Parathyroid adenoma (tissue), 2 donors: ENCODE measurements around the gene PIEZO1.
"Not testable (repeated sequence)": the region's sequence is repeated elsewhere in the genome, so short reads cannot be mapped to it uniquely, and the experiment has no call there.

ENCODE experiments used
- H2AFZ ChIP-seq: fragments of 300-600 bp; sonication (generic); one replicate; pipeline ENCODE4 v1.7.0; 2017; ENCODE audit warnings: antibody characterized with exemption, mild to moderate bottlenecking
- H3K27ac ChIP-seq: fragments of 300-600 bp; sonication (generic); one replicate; pipeline ENCODE4 v1.7.0; 2017
- H3K27me3 ChIP-seq: fragments of 300-600 bp; sonication (generic); one replicate; pipeline ENCODE4 v1.7.0; 2017; ENCODE audit warnings: low read length; ENCODE audit not compliant: control insufficient read depth, insufficient read depth
- H3K36me3 ChIP-seq: fragments of 300-600 bp; sonication (generic); one replicate; pipeline ENCODE4 v1.7.0; 2017; ENCODE audit warnings: low read length; ENCODE audit not compliant: control insufficient read depth, insufficient read depth
- H3K4me1 ChIP-seq: fragments of 300-600 bp; sonication (generic); one replicate; pipeline ENCODE4 v1.7.0; 2017; ENCODE audit warnings: control low read depth
- H3K4me2 ChIP-seq: fragments of 300-600 bp; sonication (generic); one replicate; pipeline ENCODE4 v1.7.0; 2017; ENCODE audit warnings: low read length
- H3K4me3 ChIP-seq: fragments of 300-600 bp; sonication (generic); one replicate; pipeline ENCODE4 v1.7.0; 2017; ENCODE audit warnings: low read depth, low read length
- H3K79me2 ChIP-seq: fragments of 300-600 bp; sonication (generic); one replicate; pipeline ENCODE4 v1.7.0; 2017; ENCODE audit warnings: control low read depth
- H3K9ac ChIP-seq: fragments of 300-600 bp; sonication (generic); one replicate; pipeline ENCODE4 v1.7.0; 2017; ENCODE audit warnings: mild to moderate bottlenecking
- H3K9me3 ChIP-seq: fragments of 300-600 bp; sonication (generic); one replicate; pipeline ENCODE4 v1.7.0; 2017; ENCODE audit warnings: low read length; ENCODE audit not compliant: control insufficient read depth
- CTCF ChIP-seq: fragments of 300-600 bp; sonication (generic); IDR thresholded peaks from one replicate; pipeline ENCODE4 v1.7.0; 2017; ENCODE audit warnings: antibody characterized with exemption, mild to moderate bottlenecking
- donor health status: primary hyperparathyroidism.

The PIEZO1 gene

GRCh38 chr16:88671806-88672205 lies 113.2 kb downstream of the PIEZO1 start:
- Histone ChIP-seq H3K79me2 (no peaks in the 10 kb centered on the region), H2AFZ (no peak overlapping the region), H3K4me1 (no peaks in the 10 kb centered on the region), H3K9ac (no peak overlapping the region), H3K4me3 (no peak overlapping the region), H3K9me3 (no peaks in the 10 kb centered on the region), H3K27me3 (no peaks in the 10 kb centered on the region), H3K27ac (no peak overlapping the region), H3K36me3 (no peaks in the 10 kb centered on the region), H3K4me2 (no peak overlapping the region)
- TF ChIP-seq CTCF, result no peak

DNA sequence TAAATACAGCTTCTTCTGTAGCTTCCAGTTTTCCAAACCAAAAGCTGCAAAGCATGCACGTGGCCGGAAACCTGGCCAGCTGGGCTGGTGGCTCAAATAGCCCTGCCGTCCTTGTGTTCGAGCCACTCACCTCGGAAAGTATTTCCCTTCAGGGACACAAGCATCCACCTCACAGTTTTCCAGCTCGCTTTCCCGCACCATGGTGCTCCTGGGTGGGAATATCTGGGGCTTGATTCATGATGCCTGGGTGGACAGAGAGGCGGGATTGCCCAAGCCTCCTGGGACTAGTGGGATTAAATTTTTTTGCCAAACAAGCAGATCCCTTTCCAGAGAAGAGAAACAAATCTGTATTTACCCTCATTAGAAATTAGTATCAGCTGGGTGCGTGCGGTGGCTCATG lies 115.0 kb downstream of the PIEZO1 start:
- no peak for TF ChIP-seq CTCF
- H2AFZ ChIP-seq, result no peak overlapping the region
- no peaks in the 10 kb centered on the region for H3K79me2 ChIP-seq
- no peak overlapping the region for H3K4me3 ChIP-seq
- H3K9me3 ChIP-seq, result no peaks in the 10 kb centered on the region
- no peak overlapping the region for H3K9ac ChIP-seq
- H3K27ac ChIP-seq, result no peak overlapping the region
- no peaks in the 10 kb centered on the region for H3K36me3 ChIP-seq
- no peak overlapping the region for H3K4me2 ChIP-seq
- H3K4me1 ChIP-seq, result no peaks in the 10 kb centered on the region
- H3K27me3 ChIP-seq, result no peaks in the 10 kb centered on the region

GRCh38 chr16:88669493-88669892 lies 115.5 kb downstream of the PIEZO1 start:
- not testable (repeated sequence) for H3K4me3 ChIP-seq, H3K27me3 ChIP-seq, H3K9me3 ChIP-seq, H3K79me2 ChIP-seq, H3K4me2 ChIP-seq, H3K27ac ChIP-seq, H2AFZ ChIP-seq, H3K9ac ChIP-seq, H3K36me3 ChIP-seq, H3K4me1 ChIP-seq

GRCh38 chr16:88667461-88667860 lies 117.6 kb downstream of the PIEZO1 start:
- Histone ChIP-seq H3K4me2 (no peak overlapping the region), H3K4me1 (peaks cover 4% of the 10 kb centered on the region), H3K9ac (no peak overlapping the region), H2AFZ (no peak overlapping the region), H3K27me3 (no peaks in the 10 kb centered on the region), H3K79me2 (no peaks in the 10 kb centered on the region), H3K9me3 (no peaks in the 10 kb centered on the region), H3K4me3 (no peak overlapping the region), H3K36me3 (no peaks in the 10 kb centered on the region), H3K27ac (no peak overlapping the region)
- TF ChIP-seq CTCF, result no peak

DNA sequence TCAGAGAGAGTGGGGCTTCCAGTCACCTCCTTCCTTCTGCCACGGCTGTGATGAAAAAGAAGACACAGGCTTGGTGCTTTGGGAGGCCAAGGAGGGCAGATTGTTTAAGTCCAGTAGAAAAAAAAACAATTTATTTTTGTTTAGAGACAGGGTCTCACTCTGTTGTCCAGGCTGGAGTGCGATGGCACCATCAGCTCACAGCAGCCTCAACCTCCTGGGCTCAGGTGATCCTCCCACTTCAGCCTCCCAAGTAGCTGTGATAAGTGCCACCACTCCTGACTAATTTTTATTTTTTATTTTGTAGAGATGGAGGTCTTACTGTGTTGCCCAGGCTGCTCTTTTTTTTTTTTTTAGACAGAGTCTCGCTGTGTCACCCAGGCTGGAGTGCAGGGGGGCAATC lies 119.5 kb downstream of the PIEZO1 start:
- no peak overlapping the region for H3K4me3 ChIP-seq
- H3K9me3 ChIP-seq, result no peaks in the 10 kb centered on the region
- no peak for TF ChIP-seq CTCF
- no peaks in the 10 kb centered on the region for H3K79me2 ChIP-seq
- H3K9ac ChIP-seq, result no peak overlapping the region
- peaks cover 4% of the 10 kb centered on the region for H3K4me1 ChIP-seq
- no peak overlapping the region for H3K27ac ChIP-seq
- H2AFZ ChIP-seq, result no peak overlapping the region
- H3K27me3 ChIP-seq, result no peaks in the 10 kb centered on the region
- no peak overlapping the region for H3K4me2 ChIP-seq
- no peaks in the 10 kb centered on the region for H3K36me3 ChIP-seq
